DMS 273 treated with DMSO at 0.1 percent for 48 hours (cell line): ENCODE data around the gene NOL12.

Experiments
- DNase-seq: peaks from one replicate; lab custom pipeline; 2025; lab: John Stamatoyannopoulos, UW

The NOL12 gene

DNA sequence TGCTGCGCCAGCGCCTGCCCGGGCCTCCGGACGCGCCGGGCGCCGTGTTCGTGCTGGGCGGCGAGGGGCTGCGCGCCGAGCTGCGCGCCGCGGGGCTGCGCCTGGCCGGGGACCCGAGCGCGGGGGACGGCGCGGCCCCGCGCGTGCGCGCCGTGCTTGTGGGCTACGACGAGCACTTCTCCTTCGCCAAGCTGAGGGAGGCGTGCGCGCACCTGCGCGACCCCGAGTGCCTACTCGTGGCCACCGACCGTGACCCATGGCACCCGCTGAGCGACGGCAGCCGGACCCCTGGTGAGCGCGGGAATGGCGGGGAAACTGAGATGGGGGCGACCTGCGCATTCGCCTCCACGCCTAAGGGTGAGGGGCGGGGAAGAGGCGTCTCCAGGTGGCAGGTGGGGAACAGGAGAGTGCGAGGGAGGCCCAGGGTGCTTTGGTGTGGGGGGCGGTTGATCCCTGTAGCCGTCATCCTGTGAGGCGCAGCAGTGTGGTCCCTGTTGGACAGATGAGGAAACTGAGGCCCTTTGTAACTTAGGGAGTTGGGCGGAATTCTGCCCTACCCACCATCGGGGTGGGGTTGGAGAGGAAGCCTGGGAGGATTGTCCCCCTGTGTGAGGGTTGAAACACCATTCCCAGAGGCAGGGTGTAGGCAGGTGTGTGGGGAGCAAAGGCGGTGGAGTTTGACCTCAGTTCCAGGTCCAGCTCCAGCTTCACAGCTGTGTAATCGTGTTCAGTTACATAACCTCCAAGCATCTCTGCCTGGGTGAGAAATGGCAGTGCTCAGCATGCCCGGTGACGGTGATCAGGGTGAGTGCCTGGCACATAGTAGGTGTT is 26.9 kb upstream of the NOL12 start:
- no peak for DNase-seq

DNA sequence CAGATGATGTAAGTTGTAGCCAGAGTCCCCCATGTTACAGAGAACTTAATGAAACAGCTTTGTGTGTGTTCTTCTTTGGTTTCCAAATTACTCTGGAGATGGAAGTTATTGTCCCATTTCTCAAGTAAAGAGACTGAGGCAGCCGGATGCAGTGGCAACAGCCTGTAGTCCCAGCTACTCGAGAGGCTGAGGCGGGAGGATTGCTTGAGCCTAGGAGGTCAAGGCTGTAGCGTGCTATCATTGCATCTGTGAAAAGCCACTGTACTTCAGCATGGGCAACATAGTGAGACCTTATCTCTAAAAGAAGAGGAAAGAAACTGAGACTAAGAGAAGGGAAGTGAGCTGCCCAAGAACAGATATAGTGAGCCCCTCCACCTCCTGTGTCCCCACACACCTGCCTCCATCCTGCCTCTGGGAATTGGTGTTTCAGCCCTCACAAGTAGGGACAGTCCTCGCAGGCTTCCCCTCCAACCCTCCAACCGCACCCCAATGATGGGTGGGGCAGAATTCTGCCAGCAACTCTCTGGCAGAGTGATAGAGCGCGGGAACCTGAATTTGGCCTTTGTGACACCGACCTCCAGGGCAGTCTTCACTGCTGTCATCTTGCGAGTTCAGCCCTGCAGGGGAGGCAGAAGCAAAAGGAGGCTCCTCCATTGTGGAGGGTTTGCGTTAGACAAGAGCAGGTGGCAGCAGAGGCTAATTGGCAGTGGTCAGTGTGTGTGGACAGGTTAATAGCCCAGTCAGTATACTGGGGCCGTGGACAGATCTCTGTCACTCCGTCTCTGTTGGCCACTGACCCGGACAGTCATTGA is 26.0 kb upstream of the NOL12 start:
- DNase-seq = no peak

DNA sequence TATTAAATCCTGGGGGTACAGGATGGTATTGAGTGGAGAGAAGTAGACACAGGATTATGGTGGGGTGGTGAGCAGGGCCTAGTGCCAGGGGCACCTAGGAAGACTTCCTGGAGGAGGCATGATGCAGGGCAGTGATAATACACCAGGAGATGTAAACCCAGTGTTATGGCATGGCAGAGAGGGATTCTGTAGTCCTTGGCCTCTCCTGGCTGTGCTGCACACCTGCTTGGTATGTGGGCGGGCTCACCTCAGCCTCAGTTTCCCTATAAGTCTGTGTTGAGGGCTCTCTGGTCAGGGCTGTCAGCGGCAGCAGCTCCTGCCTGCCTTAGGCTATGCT is 25.5 kb upstream of the NOL12 start:
- DNase-seq = no peak

DNA sequence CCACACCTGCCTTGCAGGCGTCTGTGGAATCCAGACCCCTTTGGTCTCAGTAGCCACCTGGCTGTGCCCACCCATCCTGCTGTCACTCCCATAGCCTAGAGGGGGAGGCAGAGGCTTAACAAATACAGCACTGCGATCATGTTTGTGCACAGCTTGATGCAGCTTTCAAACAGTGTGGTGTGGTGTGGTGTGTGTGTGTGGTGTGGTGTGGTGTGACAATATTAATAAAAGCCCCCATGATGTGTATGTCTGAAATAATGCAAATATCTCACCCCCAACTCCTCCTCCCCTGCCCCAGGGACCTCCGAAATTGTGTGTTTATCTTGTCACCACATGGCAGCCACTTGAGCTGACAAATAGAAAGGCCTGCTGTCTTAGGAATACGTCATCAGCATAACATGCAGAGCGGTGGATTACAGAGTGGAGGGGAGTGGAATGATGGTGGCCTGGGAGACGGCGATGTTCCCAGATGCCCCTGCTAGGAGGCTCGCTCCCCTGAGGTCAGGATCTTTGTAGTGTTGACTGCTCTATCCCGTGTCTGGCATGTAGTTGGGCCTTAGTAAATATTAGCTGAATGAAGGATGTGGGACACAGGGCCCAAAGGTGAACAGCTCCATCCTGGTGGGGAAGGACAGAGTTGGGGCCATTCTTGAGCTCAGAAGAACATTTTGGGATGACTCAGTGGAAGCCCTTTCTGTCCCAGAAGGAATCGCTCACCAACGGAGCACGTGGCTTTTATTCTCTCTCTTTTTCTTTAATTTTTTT is 24.8 kb upstream of the NOL12 start:
- DNase-seq = peak; percentile 15

DNA sequence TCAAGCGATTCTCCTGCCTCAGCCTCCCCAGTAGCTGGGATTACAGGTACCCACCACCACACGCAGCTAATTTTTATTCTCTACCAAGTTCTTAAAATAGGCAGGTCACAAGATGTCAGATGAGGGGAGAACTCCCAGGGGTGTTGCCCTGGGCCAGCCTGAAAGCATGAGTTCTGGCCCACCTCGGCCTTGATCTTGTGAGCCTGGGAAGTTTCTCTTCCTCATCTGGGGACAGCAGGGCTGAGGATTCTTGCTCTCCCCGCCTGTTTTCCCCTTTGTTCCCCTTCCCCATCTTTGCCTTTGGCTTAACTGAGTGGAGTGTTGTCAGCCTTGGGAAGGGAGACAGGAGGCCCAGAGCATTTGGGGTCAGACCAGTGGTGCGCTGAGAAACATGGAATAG is 24.1 kb upstream of the NOL12 start:
- DNase-seq = no peak

DNA sequence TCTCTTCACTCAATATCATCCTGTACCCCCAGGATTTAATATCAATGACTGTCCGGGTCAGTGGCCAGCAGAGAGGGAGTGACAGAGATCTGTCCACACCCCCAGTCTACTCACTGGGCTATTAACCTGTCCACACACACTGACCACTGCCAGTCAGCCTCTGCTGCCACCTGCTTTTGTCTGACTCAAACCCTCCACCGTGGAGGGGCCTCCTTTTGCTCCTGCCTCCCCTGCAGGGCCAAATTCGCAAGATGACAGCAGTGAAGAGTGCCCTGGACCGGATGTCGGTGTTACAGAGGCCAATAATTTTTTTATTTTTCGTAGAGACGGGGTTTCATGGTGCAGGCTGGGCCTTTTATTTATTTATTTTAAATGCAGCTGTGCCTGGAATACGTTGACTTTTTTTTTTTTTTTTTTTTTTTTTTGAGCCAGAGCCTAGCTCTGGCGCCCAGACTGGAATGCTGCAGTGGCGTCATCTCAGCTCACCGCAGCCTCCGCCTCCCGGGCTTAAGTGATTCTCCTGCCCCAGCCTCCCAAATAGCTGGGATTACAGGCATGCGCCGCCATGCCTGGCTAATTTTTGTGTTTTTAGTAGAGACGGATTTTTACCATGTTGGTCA is 22.5 kb upstream of the NOL12 start:
- no peak for DNase-seq

DNA sequence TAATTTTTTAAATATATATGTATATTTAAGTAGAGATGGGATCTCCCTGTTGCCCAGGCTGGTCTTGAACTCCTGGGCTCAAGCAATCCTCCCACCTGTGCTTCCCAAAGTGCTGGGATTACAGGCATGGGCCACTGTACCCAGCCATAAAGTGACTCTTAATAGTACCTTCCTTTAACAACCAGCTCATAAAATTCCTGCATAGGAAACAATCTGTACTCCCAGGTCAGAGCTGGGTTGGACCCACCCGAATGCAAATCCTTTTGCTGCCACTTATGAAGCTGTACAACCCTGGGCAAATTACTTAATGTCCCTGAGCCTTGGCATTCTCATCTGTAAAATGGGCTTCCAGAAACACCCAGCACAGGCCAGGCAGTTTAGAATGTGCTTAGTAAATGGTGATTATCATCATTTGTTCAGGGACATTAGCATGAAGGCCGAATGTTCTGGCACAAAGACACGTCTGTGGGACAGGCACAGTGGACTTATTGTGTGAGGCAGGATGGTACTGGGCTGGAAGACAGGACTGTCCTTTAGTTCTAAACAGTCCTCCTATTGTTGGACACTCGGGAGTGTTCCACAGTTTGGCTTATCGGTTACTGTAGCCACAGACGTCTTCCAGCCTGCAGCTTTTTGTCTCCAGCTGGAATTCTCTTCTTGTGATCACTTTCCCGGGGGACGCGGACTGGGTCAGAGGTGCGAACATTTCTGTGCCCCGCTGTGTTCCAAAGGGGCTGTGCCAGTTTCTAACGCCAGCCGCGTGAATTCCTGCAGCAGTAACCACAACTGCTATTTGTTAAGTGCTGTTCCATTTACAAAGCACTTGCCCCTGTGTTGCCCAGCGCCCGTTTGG is 21.7 kb upstream of the NOL12 start:
- no peak for DNase-seq

DNA sequence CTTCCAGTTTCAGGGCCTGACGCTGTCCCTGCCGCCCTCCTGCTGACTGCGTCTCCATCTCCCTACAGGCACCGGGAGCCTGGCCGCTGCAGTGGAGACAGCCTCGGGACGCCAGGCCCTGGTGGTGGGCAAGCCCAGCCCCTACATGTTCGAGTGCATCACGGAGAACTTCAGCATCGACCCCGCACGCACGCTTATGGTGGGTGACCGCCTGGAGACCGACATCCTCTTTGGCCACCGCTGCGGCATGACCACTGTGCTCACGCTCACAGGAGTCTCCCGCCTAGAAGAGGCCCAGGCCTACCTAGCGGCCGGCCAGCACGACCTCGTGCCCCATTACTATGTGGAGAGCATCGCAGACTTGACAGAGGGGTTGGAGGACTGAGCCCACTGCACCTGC is 20.7 kb upstream of the NOL12 start:
- no peak for DNase-seq

DNA sequence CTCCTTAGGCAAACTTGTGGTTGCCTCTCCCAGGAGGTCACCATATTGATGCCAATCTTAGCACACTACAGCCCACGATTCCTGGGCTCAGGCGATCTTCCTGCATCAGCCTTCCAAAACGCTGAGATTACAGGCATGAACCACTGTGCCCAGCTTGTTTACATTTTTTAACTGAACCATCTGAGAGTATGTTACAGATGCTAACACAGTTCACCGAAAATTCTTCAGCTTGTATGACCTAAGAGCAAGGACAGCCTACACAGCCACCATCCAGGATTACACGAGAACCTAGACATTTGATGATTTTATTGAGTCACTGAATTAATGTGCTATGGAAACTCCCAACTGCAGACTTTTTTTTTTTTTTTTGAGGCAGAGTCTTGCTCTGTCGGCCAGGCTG is 16.6 kb upstream of the NOL12 start:
- no peak for DNase-seq

DNA sequence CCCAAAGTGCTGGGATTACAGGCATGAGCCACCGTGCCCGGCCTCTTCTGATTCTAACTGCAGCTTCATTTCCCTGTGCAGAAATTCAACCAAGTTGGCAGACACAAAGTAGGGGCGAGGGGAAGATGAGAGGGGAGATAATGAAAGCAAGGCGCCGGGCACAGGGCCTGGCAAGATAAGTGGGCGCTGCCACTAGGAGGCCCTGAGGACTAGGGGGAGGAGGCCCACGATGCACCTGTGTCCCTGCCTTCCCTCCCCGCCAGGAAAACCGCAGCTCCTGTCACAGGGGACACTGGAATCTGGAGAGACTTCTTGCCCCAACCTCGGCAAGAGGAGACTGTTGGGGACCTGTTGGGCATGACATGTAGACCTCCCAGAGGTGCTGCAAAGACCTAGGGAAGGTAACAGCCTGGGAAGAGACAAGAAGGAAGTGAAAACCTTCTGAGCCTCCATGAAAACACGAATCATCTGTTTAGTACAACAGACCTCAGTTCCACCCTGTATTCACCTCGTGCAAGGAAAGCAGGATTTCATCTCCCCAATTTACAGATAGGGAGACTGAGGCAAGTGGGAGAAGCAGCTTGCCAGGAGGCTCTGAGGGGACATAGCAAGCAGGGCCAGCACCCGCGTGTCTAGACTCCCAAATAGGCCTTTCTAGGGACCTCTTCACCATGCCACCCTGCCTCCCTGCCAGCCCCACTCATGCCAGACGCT is 13.8 kb upstream of the NOL12 start:
- no peak for DNase-seq

DNA sequence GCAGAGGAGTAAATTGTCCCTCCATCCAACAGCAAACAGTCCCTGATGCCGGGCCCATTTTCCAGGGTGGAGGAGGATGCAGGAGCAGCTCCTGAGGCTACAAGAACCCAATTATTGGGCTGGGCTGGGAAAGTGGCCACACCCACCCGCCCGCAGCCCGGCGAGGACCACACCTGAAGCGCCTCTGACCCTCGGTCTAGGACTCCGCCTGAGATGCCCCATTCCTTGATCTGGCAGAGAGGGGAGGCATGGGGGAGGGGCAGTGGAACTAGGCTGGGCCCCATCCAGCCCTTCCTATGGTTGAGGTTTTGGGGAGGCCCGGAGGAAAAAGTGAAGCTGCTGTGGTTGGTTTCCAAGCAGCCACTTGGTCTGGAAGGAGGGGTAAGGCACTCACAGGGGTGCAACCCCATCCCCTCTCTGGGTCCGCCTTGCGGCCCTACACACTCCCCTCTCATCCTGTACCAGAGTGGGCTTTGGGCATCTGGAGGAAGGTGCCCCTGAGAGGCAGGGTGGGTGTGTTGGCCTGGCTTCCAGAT is 13.2 kb upstream of the NOL12 start:
- no peak for DNase-seq

DNA sequence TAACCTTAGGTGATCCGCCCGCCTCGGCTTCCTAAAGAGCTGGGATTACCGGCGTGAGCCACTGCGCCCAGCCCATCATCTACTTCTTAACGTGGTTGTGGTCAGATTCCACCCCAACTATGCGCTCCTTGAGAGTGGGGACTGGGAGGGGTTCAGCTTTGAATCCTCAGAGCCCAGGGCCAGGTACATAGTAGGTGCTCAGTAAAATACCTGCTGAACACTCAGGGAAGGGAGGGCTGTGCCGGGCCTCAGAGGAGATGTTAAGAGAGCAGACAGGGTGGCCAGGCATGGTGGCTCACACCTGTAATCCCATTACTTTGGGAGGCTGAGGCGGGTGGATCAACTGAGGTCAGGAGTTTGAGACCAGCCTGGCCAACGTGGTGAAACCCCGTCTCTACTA is 11.9 kb upstream of the NOL12 start:
- no peak for DNase-seq

DNA sequence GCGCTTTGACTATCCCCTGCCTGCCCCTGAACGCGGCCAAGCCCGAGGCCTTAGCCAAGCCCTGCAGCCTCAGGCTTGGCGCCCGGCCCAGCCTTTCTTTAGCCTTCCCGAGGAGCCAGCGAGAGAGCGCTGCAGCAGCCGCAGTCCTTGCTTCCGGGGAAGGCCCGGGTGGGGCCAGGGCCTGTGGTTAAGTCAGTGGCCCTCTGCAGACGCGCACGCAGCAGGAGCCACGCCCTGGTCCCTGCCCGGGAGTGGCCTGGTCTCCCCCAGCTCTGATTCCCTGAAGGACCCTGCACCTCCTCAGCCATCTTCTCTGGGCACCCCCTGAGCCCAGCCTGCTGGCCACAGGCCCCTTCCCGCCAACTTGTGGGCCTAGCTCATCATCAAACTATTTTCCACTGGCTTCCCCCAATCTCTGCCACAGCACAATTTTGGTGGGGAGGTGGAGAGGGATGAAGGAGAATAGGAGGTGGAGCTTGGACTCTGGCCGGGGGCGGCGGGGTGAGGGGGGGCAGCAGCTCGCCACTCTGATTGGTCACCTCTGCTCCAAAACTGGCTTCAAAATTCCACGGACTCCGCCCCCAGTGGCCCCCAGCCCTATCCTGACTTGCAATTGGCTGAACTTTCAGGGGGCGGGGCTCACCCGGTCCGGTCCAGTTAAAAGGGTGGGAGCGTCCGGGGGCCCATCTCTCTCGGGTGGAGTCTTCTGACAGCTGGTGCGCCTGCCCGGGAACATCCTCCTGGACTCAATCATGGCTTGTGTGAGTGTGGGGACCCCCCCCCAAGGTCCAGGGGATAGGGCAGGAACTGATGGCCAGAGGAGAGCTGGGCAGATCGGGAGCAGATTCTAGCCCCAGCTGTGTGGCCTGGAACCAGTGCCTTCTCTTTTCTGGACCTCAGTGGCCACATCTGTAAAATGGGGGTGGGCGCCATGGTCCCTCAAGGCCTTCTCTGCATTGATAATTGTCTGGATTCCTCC is 10.9 kb upstream of the NOL12 start, which contains the start of gene LGALS1:
Gene LGALS1, plus strand, starts transcription at position 686 of the 979 bp plus-strand sequence. Its CDS starts 67 bp downstream, at position 753.
- peak; percentile 38 for DNase-seq

DNA sequence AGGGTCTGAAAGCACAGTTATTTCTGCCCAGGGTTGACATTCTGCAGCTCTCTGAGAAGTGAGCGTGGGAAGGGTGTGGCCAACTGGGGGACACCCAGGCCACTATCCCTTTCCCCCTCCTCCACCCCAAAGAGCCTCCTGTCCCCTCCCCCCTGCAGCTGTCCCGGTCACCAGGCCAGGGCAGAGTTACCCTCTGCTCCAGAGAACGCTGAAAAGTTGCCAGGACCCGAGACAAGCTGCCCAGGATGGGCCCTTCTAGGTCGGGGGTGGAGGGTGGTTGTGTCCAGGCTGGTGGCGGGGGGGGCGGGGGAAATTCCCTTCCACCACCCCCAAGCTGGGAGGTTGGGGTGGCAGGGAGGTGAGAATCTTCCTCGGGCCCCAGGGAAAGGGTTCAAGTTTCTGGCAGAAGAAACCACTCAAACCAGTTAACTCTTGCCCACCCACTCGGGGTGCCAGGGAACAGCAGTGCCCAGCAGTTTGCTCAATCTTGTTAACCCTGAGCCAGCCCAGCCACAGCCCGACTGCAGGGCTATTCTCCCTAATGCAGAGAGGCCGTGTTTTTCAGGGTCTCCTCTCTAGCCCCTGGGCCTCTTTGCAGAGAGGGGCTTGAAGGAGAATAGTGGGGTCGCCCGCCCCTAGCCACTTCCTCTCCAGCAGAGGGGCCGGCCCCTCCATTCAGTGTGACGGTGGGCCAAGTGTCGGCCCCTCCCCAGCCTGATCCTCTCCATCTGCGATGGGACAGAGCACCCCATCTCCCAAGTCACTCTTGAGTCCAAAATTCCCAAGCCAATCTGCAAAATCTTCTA is 10.0 kb upstream of the NOL12 start:
- DNase-seq = no peak

DNA sequence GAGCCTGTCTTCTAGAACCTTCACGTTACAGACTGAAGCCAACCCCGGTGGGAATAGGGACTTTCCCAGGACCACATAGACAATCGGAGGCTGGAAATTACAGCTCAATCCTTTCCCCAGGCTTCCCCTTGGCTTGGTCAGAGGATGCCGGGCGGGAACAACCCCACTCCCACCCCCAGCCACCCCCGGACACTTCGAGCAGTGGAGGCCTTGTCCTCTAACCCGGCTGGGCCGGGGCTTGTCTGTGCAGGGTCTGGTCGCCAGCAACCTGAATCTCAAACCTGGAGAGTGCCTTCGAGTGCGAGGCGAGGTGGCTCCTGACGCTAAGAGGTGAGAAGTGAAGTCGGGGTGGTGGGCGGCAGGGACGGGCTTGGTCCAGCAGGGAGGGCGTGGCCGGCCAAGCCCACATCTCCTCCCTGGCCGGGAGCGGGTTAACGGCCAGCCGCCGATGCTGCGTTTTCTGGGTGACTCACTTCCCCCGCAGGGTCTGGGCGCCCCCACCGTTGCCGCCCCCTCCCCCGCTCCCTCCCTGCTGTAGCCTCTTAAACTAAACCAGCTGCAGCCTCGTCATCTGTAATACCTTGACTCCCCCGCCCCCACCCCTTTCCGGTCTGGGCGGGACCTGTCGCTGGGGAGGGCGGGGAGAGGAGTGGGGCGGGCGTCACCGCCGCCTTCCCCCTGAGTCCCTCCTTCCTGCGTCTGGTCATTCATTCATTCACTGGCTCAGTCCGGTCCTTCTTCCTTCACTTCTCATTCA is 9.2 kb upstream of the NOL12 start:
- no peak for DNase-seq

DNA sequence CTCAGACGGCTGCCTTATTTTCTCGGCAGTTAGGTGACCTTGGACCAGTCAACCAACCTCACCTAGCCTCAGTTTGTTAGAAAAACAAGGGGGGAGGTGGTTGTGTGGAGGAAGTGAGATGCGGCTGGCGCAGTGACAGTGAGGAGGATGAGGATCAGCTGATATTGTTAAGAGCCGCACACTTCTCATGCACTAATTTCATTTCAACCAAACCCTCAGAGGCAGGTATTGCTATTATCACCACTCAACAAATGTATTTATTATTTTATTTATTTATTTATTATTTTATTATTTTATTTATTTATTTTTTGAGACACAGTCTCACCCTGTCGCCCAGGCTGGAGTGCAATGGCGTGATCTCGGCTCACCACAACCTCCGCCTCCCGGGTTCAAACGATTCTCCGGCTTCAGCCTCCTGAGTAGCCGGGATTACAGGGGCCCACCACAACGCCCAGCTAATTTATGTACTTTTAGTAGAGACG is 8.6 kb upstream of the NOL12 start:
- DNase-seq = no peak

DNA sequence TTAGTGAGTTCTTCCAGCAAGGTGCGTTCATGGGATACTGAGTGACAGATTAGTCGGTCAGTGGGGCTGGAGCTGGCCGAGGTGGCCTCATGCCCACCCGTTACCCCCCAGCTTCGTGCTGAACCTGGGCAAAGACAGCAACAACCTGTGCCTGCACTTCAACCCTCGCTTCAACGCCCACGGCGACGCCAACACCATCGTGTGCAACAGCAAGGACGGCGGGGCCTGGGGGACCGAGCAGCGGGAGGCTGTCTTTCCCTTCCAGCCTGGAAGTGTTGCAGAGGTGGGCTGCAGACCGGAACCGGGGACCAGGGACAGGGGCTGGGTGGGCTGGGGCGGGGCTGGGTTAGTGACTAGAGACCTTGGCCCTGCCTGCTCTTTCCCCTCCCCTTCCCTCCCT is 7.8 kb upstream of the NOL12 start:
- no peak for DNase-seq
